GM21723 (cell line): ENCODE measurements around the gene C3orf18.
A peak's percentile ranks its signal among the peaks of the same experiment; 100 is the strongest.

Experiments
- ATAC-seq: cut with Tn5 transposase; IDR thresholded peaks from one replicate; pipeline ENCODE4 v1.9.1; 2021; ENCODE audit warnings: mild to moderate bottlenecking, moderate library complexity; ENCODE audit not compliant: unreplicated experiment

C3orf18 gene

GRCh38 chr3:50604110-50604621 is 36.6 kb upstream of the C3orf18 start:
- no peak for ATAC-seq

- ATAC-seq, result no peak
These were observed 35.9 kb upstream of the C3orf18 start for GRCh38 chr3:50603261-50604109.

- ATAC-seq, result no peak
These were observed 35.1 kb upstream of the C3orf18 start for GRCh38 chr3:50602595-50603191.

GRCh38 chr3:50600841-50601591 is 33.5 kb upstream of the C3orf18 start:
- no peak for ATAC-seq

GRCh38 chr3:50600141-50600753 is 32.7 kb upstream of the C3orf18 start:
- no peak for ATAC-seq

GRCh38 chr3:50599716-50600118 is 32.2 kb upstream of the C3orf18 start:
- no peak for ATAC-seq

- ATAC-seq, result no peak
These were observed 31.7 kb upstream of the C3orf18 start for GRCh38 chr3:50599115-50599715.

GRCh38 chr3:50594253-50594785 is 26.8 kb upstream of the C3orf18 start:
- ATAC-seq, result no peak

GRCh38 chr3:50592568-50592967 is 25.0 kb upstream of the C3orf18 start:
- no peak for ATAC-seq

GRCh38 chr3:50591196-50591741 is 23.7 kb upstream of the C3orf18 start:
- ATAC-seq, result no peak

GRCh38 chr3:50588759-50589433 is 21.3 kb upstream of the C3orf18 start:
- ATAC-seq, result no peak

- peak; percentile 29 for ATAC-seq
These were observed 20.5 kb upstream of the C3orf18 start for GRCh38 chr3:50587806-50588758.

GRCh38 chr3:50587373-50587772 is 19.8 kb upstream of the C3orf18 start:
- no peak for ATAC-seq

- ATAC-seq, result no peak
These were observed 19.2 kb upstream of the C3orf18 start for GRCh38 chr3:50586763-50587070.

- ATAC-seq, result no peak
These were observed 18.6 kb upstream of the C3orf18 start for GRCh38 chr3:50585919-50586762.

- no peak for ATAC-seq
These were observed 16.8 kb upstream of the C3orf18 start for GRCh38 chr3:50584391-50584790.

GRCh38 chr3:50583897-50584296 is 16.4 kb upstream of the C3orf18 start:
- ATAC-seq, result no peak

- ATAC-seq, result no peak
These were observed 14.5 kb upstream of the C3orf18 start for GRCh38 chr3:50582083-50582482.
